CD4-positive, CD25-positive, alpha-beta regulatory T cell (primary cell): Measurements from ENCODE around the gene MLH3. TPM values are rescaled to one million over a fixed set of nuclear protein-coding genes. Genes with fewer than 3 reads are reported as not detected.
"Not testable (repeated sequence)": the region's sequence is repeated elsewhere in the genome, so short reads cannot be mapped to it uniquely, and the experiment has no call there.

Experiments
- ATAC-seq, 2 donors: fragments of 150-1000 bp; cut with Tn5 transposase; one replicate each; pipeline ENCODE4 v1.10.0; 2021; ENCODE audit warnings: low read depth in 2 of 2, moderate number of reproducible peaks in 2 of 2, moderate library complexity in 1 of 2
- DNase-seq, 3 donors: peaks; one replicate each; pipeline versions ENCODE4 v3.0.0 to v3.0.0-alpha.2; 2012 to 2022; ENCODE audit warnings: mixed read lengths in 1 of 3
- H3K27ac ChIP-seq: one replicate; pipeline ENCODE4 v1.7.0; 2013; ENCODE audit warnings: mild to moderate bottlenecking, low read length; ENCODE audit not compliant: insufficient read depth, poor library complexity, severe bottlenecking
- H3K27me3 ChIP-seq: one replicate; pipeline ENCODE4 v1.7.0; 2013; ENCODE audit warnings: low read length; ENCODE audit not compliant: control insufficient read depth, insufficient read depth
- H3K36me3 ChIP-seq: one replicate; pipeline ENCODE4 v1.7.0; 2013; ENCODE audit warnings: mild to moderate bottlenecking, low read length, moderate library complexity; ENCODE audit not compliant: control insufficient read depth, insufficient read depth
- H3K4me1 ChIP-seq: 2 replicates; pipeline ENCODE4 v1.7.0; 2013; ENCODE audit warnings: mild to moderate bottlenecking, low read length; ENCODE audit not compliant: insufficient read depth, control insufficient read depth, poor library complexity, severe bottlenecking
- H3K4me3 ChIP-seq: one replicate; pipeline ENCODE4 v1.7.0; 2013; ENCODE audit warnings: low read depth, mild to moderate bottlenecking, low read length, moderate library complexity
- H3K9me3 ChIP-seq, 2 experiments: 1 replicate in 1 of 2; 2 replicates in 1 of 2; pipeline ENCODE4 v1.7.0; 2013; ENCODE audit warnings: low read length in 2 of 2, mild to moderate bottlenecking in 1 of 2, moderate library complexity in 1 of 2; ENCODE audit not compliant: control insufficient read depth in 2 of 2
- H3K27ac Mint-ChIP-seq, 3 donors: one replicate each; pipeline ENCODE4 v1.8.0; 2020 to 2022; ENCODE audit warnings: mild to moderate bottlenecking in 3 of 3, mixed read lengths in 3 of 3, moderate library complexity in 2 of 3
- H3K27me3 Mint-ChIP-seq: one replicate; pipeline ENCODE4 v1.8.0; 2022; ENCODE audit warnings: mild to moderate bottlenecking, mixed read lengths
- H3K36me3 Mint-ChIP-seq: one replicate; pipeline ENCODE4 v1.8.0; 2020; ENCODE audit warnings: mixed read lengths
- H3K4me1 Mint-ChIP-seq, 4 donors: one replicate each; pipeline ENCODE4 v1.8.0; 2020 to 2022; ENCODE audit warnings: mixed read lengths in 4 of 4, mild to moderate bottlenecking in 1 of 4
- H3K4me3 Mint-ChIP-seq, 4 donors: one replicate each; pipeline ENCODE4 v1.8.0; 2020 to 2022; ENCODE audit warnings: mild to moderate bottlenecking in 4 of 4, mixed read lengths in 4 of 4, moderate library complexity in 3 of 4
- H3K9me3 Mint-ChIP-seq, 7 donors: one replicate each; pipeline ENCODE4 v1.8.0; 2020 to 2022; ENCODE audit warnings: mixed read lengths in 7 of 7, mild to moderate bottlenecking in 3 of 7, moderate library complexity in 2 of 7
- polyA plus RNA-seq, 4 donors: library from polyadenylated mRNA; unstranded; fragments of 300-500 nt; fragmentation: Illumina TruSeq; gene quantifications; one replicate each; pipeline ENCODE4 v1.2.3, GENCODE V29; 2021
- total RNA-seq: library from RNA; stranded (reverse); gene quantifications from one replicate; pipeline ENCODE4 v1.2.3, GENCODE V29; 2022

Gene MLH3
- total and polyA plus RNA-seq, 5 donors from 2014 or later = 7.2 to 18.9 (median 13.1) TPM

- H3K4me1 ChIP-seq, H3K36me3 ChIP-seq, DNase-seq, H3K27ac Mint-ChIP-seq, H3K27ac ChIP-seq, H3K4me3 Mint-ChIP-seq, H3K4me3 ChIP-seq, H3K36me3 Mint-ChIP-seq, H3K9me3 Mint-ChIP-seq, H3K27me3 ChIP-seq, ATAC-seq, H3K9me3 ChIP-seq, H3K4me1 Mint-ChIP-seq: not testable (repeated sequence)
- peaks cover 19% of the 10 kb centered on the region for H3K27me3 Mint-ChIP-seq
Observed at GRCh38 chr14:74995781-74996180, 55.5 kb downstream of the MLH3 start.

DNA sequence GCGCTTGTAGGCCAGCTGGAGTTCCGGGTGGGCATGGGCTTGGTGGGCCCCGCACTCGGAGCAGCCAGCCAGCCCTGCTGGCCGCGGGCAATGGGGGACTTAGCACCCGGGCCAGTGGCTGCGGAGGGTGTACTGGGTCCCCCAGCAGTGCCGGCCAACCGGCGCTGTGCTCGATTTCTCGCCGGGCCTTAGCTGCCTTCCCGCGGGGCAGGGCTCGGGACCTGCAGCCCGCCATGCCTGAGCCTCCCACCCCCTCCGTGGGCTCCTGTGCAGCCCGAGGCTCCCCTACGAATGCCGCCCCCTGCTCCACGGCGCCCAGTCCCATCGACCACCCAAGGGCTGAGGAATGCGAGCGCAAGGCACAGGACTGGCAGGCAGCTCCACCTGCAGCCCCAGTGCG is 57.1 kb downstream of the MLH3 start:
- H3K9me3 Mint-ChIP-seq, H3K4me3 Mint-ChIP-seq, H3K27me3 ChIP-seq, H3K36me3 ChIP-seq, H3K27ac Mint-ChIP-seq, H3K4me3 ChIP-seq, H3K27ac ChIP-seq, H3K4me1 ChIP-seq, H3K36me3 Mint-ChIP-seq, H3K9me3 ChIP-seq, ATAC-seq, H3K4me1 Mint-ChIP-seq, DNase-seq: not testable (repeated sequence)
- peaks cover 24% of the 10 kb centered on the region for H3K27me3 Mint-ChIP-seq

DNA sequence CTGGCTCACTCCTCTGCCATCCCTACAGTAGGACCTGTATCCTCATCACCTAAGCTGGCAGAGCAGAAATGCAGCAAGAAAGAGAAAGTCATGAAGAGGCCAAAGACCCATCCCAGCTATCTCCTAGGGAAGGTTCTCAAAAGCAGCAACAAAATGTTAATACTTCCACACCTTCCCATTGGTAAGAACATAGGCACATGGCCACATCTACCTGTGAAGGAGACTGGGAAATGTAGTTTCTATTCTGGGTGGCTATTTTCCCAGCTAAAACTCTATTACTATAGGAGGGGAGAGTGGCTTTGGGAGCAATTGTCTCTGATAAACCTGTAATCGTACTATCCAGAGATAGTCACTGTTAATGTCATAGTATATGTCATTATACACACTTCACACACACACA is 62.3 kb downstream of the MLH3 start:
- ATAC-seq (no peak), DNase-seq (no peak)
- Mint-ChIP-seq H3K27me3 (peaks cover 15% of the 10 kb centered on the region), H3K4me1 (peaks cover 0 to 1% (median 0%) of the 10 kb centered on the region in 4 donors), H3K4me3 (no peak overlapping the region), H3K9me3 (no peaks in the 10 kb centered on the region), H3K27ac (no peak overlapping the region), H3K36me3 (no peaks in the 10 kb centered on the region)
- Histone ChIP-seq H3K27ac (no peak overlapping the region), H3K9me3 (no peaks in the 10 kb centered on the region), H3K4me1 (no peaks in the 10 kb centered on the region), H3K27me3 (peaks cover 1% of the 10 kb centered on the region), H3K4me3 (no peak overlapping the region), H3K36me3 (no peaks in the 10 kb centered on the region)

DNA sequence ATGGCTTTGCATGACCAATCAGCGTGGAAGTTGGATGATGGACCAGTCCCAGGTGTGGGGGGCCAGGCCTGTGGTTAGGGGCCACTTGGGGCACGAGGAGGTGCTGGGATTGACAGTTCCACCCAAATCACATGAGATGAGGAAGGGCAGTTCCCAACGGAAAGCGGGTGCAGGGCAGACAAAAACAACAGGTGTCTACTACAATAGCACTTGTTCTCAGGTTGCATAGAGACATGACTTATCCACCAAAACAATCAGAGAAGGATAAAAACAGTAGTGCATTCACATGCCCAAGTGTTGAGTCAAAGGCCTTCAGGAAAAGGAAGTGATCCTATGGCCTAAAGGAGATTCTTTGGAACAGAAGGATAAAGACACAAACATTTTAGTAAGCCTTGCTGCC is 63.1 kb downstream of the MLH3 start:
- no peak overlapping the region for H3K27ac ChIP-seq
- peaks cover 1% of the 10 kb centered on the region for H3K27me3 ChIP-seq
- H3K36me3 ChIP-seq = no peaks in the 10 kb centered on the region
- H3K4me1 ChIP-seq = no peaks in the 10 kb centered on the region
- DNase-seq (no peak), ATAC-seq (no peak)
- Mint-ChIP-seq H3K9me3 (no peaks in the 10 kb centered on the region), H3K36me3 (no peaks in the 10 kb centered on the region), H3K4me3 (no peak overlapping the region), H3K4me1 (peaks cover 0 to 1% (median 0%) of the 10 kb centered on the region in 4 donors), H3K27ac (no peak overlapping the region), H3K27me3 (peaks cover 11% of the 10 kb centered on the region)
- no peak overlapping the region for H3K4me3 ChIP-seq
- H3K9me3 ChIP-seq = no peaks in the 10 kb centered on the region

- Histone ChIP-seq H3K27me3 (peaks cover 1% of the 10 kb centered on the region), H3K4me1 (no peaks in the 10 kb centered on the region), H3K27ac (no peak overlapping the region), H3K36me3 (no peaks in the 10 kb centered on the region), H3K9me3 (no peaks in the 10 kb centered on the region), H3K4me3 (no peak overlapping the region)
- H3K27me3 Mint-ChIP-seq = peaks cover 7% of the 10 kb centered on the region
- H3K36me3 Mint-ChIP-seq = no peaks in the 10 kb centered on the region
- no peak for DNase-seq
- H3K4me1 Mint-ChIP-seq = peaks cover 0 to 1% (median 0%) of the 10 kb centered on the region in 4 donors
- H3K4me3 Mint-ChIP-seq = no peak overlapping the region
- no peaks in the 10 kb centered on the region for H3K9me3 Mint-ChIP-seq
- no peak overlapping the region for H3K27ac Mint-ChIP-seq
- ATAC-seq = no peak
Observed at GRCh38 chr14:74985806-74986205, 65.5 kb downstream of the MLH3 start.

DNA sequence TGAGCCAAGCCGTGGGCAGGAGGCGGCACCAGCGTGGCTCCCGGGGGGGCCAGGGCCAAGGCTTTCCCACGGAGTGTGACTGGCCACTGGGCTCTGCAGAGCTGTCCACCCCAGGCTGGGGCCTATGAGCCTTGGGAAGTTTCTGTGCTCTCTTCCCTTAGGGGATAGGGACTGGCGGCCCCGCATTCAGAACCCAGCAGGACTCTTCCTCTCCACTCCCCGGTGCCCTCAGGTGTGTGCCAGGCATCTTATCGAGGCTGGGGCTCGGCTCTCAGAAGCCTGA is 66.3 kb downstream of the MLH3 start:
- DNase-seq (no peak), ATAC-seq (no peak)
- Mint-ChIP-seq H3K4me1 (no peaks in the 10 kb centered on the region), H3K27me3 (no peaks in the 10 kb centered on the region), H3K4me3 (no peak overlapping the region), H3K36me3 (no peaks in the 10 kb centered on the region), H3K27ac (no peak overlapping the region), H3K9me3 (no peaks in the 10 kb centered on the region)
- Histone ChIP-seq H3K36me3 (no peaks in the 10 kb centered on the region), H3K4me3 (no peak overlapping the region), H3K27me3 (peaks cover 1% of the 10 kb centered on the region), H3K9me3 (no peaks in the 10 kb centered on the region), H3K4me1 (no peaks in the 10 kb centered on the region), H3K27ac (no peak overlapping the region)

GRCh38 chr14:74984236-74985027 is 66.8 kb downstream of the MLH3 start:
- no peak overlapping the region for H3K27ac ChIP-seq
- ATAC-seq (no peak), DNase-seq (no peak)
- H3K27me3 Mint-ChIP-seq = no peaks in the 10 kb centered on the region
- H3K27me3 ChIP-seq = peaks cover 1% of the 10 kb centered on the region
- H3K9me3 ChIP-seq = no peaks in the 10 kb centered on the region
- no peaks in the 10 kb centered on the region for H3K4me1 ChIP-seq
- no peaks in the 10 kb centered on the region for H3K4me1 Mint-ChIP-seq
- H3K27ac Mint-ChIP-seq = no peak overlapping the region
- H3K36me3 ChIP-seq = no peaks in the 10 kb centered on the region
- no peak overlapping the region for H3K4me3 Mint-ChIP-seq
- no peaks in the 10 kb centered on the region for H3K36me3 Mint-ChIP-seq
- H3K4me3 ChIP-seq = no peak overlapping the region
- no peaks in the 10 kb centered on the region for H3K9me3 Mint-ChIP-seq

DNA sequence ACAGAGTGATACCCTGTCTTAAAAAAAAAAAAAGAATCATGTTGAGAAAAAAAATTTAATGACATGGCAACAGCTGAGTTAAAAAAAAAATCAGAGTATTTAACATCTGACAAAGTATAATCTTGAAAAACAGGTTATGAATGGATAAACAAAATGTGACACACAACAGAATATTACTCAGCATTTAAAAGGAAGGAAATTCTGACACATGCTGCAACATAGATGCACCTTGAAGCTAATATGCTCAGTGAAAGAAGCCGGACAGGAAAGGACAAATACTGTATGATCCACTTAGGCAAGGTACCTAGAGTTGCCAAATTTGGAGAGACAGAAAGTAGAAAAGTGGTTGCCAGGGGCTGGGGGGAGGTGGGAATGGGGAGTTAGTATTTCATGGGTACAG is 67.9 kb downstream of the MLH3 start:
- DNase-seq (no peak), ATAC-seq (no peak)
- Mint-ChIP-seq H3K36me3 (no peaks in the 10 kb centered on the region), H3K27me3 (peaks cover 5% of the 10 kb centered on the region), H3K27ac (no peak overlapping the region), H3K4me3 (no peak overlapping the region), H3K4me1 (no peaks in the 10 kb centered on the region), H3K9me3 (no peaks in the 10 kb centered on the region)
- no peaks in the 10 kb centered on the region for H3K9me3 ChIP-seq
- H3K4me3 ChIP-seq = no peak overlapping the region
- H3K27me3 ChIP-seq = no peaks in the 10 kb centered on the region
- no peak overlapping the region for H3K27ac ChIP-seq
- H3K36me3 ChIP-seq = no peaks in the 10 kb centered on the region
- no peaks in the 10 kb centered on the region for H3K4me1 ChIP-seq
